Measurements from ENCODE around the gene ESYT3.
"Not testable (repeated sequence)": the region's sequence is repeated elsewhere in the genome, so short reads cannot be mapped to it uniquely, and the experiment has no call there.

ESYT3 gene

DNA sequence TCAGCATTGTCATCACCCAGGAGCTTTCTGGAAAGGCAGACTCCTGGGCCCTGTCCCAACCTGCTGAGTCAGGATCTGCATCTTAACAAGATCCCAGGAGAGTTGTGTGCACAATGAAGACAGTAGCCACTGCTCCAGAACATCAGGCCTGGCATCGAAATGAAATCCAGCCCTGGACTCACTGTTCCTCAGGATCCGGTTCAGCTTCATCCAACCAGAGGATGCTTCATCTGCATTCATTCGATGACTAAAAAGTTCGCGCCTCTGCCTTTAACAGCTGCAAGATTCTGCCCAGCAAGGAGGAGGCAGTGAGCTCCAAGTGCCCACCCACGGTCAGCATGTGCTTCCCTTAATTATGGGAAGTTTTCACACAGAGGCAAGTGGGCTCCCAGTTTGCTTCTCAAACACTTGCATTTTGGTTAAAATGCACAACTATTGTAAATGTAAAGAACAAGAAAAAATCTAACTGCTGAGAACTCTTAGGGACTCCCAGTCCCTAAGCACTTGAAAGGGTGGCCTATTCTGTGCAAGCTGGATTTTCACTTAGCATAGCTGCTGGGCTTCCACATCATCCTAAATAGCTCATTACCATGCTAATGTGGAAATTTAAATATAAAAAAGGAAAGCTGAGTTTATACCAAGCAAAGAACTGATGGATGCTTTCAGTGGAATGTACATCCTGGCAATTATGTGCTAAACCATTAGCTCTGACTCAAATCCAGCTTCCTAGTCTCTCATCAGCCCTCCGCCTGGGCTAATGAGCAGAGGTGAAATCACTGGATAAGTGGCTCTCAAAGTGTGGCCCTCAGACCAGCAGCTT, 25.5 kb upstream of the ESYT3 start:
- DNase-seq: no peak

DNA sequence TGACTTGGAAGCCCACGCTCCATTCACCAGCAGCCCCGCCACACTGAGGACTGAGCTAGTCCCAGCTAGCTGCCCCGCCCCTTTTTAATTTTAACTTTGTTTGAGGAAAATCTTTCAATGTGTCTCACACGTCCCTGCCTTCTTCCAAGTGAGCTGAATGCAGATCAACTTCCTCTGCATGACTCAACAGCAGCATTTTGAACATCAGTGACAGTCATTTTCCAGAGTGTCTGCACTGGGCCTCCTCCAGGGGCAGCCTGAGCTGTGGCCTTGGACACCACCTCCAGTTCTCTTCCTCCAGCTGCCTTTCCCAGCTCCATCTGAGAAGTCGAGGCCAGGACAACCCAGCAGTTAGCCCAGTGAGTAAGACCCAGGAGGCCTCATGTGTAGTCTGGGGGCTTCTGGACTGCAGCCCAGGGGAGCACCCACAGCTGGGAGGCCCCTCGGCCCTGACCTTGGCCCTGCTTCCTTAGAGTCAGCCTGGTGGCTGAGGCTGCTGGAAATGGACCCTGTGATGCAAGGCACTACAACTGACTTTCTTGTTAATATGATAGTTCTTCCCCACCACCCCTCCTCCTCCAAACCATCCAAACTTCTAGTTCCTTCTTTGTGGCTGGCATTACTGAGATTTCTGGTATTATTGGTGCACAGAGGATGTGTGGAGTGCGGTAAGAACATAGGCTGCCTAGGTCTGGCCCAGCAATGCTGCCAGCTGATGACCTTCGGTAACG, 21.4 kb upstream of the ESYT3 start:
- DNase-seq: no peak

DNA sequence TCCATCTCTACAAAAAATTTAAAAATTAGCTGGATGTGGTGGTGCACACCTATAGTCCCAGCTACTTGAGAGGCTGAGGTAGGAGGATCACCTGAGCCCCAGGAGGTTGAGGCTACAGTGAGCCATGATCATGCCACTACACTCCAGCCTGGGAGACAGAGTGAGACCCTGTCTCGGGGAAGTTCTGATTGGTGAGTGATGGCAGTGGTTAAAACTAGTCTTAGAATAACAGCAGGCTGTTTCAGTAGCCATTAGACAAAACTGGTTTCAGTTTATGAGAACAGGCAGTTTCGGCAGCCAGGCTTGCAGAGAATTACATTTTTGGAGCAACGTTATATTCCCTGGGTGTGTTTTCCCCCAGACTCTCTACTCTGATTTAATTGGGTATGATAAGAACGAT, 18.2 kb upstream of the ESYT3 start:
- DNase-seq: not testable (repeated sequence)

DNA sequence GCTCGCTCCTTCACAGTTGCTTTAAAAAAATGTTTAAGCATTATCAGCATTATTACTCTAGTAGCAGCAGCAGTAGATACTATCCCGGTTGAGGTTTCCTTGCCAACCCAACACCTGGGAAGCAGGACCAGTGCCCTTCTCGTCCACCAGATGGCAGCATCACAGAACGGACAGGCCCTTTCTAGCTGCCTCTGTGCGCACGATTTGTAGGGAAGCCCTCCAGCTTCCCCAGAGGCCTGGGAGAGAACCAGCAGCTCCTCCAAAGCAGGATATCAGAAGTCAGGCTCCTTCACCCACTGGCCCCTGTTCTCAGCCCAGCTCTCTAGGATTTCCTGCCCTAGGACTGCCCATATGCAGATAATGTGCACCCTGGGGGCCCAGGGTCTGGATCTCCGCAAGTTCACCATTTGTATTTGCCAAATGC, 16.8 kb upstream of the ESYT3 start:
- DNase-seq: no peak

DNA sequence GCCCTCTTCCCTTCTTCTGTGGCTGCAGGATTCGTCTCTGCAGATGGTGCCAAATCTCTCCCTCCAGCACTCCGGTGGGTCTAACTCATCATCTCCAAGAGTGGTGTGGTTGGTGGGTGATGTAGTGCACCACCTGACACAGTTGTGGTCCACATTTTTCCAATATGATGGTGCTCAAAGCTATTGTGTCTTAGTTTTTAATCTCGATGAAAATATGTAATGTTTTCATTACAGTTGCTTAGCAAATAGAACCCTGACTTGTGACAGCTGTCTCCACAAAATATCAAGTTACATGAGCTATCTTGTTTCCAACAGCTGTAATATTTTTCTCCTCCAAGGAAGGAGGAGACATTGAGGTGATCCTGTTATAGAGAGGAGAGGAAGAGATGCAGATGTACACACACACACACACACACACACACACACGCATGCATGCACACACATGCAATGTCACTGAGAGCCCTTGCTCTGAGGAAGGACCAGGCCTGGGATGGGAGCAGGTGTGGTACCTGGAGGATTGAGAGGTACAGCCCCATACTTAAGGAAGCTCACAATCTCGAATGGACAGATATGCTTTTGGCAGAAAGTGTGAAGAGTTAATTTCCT, 15.7 kb upstream of the ESYT3 start:
- DNase-seq: no peak

DNA sequence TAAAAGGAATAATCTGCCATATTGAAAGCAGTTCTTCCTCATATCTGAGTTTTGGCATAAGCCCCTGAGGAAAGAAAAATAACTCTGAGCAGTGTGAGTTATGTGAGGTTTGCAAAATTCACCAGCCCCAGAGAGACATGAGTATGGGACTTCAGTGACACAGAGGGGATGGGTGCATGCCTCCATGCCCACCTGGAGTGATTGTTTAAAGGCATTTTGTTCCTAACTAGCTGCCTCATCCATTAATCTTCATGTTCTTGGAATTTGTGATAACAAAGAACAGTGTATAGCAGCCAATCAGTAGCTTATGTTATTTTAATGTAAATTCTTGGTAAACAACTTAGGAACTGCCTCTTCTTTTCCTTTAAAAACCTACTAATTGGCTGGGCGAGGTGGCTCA, 11.1 kb upstream of the ESYT3 start:
- DNase-seq: no peak

DNA sequence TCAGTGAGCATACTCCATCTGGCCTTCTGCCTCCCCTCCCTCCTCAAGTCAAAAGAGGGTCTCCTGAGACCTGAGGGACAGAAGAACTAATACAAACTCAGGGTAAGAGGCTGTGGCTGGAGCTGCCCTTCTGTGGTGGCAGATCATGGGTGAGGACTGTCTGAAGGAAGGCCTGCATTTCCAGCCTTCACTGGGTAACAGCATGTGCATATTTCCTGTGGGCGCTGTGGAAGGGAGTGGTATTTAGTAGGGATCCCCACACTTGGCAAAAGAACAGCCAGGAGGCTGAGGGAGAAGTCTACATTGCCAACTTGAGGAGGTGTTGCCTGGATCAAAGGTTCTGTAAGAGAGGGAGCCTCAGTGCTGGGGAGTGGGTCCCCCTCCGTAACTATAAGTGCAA, 10.1 kb upstream of the ESYT3 start:
- no peak for DNase-seq

DNA sequence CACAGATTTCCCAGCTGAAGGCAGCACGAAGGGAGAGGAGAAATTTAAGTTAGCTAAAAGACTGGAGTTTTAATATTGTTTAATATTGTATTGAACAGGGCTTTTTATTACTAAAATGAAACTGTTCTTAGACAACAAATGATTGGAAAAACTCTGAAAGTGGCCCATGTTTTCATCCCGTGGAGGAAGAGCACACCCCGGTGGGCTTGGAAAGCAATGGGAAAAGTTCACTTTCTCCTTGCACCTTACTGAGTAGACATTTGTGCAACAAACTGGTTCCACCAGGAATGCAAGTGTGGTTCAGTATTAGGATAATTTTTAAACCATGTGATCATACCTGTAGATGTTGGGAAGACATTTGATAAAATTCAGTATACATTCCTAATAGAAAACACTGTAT, 8.2 kb upstream of the ESYT3 start:
- no peak for DNase-seq

DNA sequence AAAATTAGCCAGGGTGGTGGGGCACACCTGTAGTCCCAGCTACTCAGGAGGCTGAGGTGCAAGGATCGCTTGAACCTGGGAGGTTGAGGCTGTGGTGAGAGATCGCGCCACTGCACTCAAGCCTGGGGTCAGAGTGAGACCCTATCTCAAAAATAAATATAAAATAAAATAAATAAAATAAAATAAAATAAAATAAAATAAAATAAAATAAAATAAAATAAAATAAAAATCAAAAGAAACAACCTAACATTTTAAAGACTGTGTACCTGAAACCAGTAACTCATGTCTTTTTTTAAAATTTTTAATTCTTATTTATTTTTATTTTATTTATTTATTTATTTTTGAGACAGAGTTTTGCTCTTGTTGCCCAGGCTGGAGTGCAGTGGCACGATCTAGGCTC, 7.7 kb upstream of the ESYT3 start:
- not testable (repeated sequence) for DNase-seq

DNA sequence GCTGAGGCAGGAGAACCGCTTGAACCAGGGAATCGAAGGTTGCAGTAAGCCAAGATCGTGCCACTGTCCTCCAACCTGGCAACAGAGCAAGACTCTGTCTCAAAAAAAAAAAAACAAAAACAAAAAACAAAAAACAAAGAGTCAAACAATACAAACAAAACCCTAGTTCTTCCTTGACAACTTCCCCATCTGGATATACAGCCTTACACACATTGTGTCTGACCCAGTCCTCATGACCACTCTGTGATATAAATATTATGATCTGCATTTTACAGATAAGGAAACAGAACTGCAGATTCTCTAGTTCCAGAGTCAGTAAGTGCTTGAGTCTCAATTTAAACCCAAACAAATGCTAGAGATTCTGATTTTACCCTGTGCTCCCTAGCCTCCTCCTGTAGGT, 4.8 kb upstream of the ESYT3 start:
- DNase-seq: no peak

DNA sequence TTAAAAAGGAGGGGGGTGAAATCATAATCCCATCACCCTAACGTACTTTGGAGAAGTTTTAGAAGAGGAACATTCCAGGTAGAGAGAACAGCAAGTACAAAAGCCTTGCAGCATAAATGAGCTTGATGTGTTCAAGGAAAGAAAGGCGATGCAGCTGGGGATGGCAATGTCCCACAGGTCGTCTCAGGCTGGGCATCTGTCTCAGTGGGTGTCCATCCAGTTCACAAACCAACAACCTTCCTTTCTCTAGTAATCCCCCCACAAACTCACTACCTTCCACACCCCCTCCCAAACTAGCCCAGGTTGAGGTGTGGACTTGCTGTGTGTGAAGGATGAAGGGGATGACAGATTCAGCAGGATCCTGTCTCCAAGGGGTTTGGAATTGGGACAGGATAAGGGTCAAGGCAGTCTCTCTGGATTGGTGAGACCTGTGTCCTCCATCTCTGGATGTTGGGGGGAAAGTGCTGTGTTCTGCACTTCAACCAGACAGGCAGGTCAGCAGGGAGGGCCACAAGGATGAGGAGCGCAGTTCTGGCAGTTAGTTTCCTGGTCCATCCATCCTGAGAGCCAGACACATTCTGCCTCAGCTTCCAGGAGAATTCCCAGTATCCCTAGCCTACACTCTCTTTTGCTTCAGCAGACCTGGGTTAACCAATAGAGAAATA, 1.7 kb upstream of the ESYT3 start:
- no peak for DNase-seq

DNA sequence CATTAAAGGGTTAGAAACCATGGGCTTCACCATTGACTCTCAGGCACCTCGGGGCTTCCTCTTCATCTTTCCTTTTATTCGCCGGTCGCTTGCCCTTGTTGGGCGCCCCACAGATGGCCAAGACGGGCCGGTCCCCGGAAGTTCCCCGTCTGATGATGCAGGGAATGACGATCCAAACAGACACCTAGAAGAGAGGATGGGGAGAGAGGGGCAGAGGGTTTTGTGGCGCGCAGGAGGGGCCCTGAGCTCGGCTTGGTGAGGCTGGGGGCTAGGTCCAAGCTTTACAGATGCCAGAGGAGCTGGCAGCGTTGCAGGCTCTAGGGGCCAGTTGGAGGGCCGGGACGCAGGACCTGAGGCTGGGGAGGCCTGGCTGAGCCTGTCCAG, 532 bp upstream of the ESYT3 start:
- DNase-seq: no peak

DNA sequence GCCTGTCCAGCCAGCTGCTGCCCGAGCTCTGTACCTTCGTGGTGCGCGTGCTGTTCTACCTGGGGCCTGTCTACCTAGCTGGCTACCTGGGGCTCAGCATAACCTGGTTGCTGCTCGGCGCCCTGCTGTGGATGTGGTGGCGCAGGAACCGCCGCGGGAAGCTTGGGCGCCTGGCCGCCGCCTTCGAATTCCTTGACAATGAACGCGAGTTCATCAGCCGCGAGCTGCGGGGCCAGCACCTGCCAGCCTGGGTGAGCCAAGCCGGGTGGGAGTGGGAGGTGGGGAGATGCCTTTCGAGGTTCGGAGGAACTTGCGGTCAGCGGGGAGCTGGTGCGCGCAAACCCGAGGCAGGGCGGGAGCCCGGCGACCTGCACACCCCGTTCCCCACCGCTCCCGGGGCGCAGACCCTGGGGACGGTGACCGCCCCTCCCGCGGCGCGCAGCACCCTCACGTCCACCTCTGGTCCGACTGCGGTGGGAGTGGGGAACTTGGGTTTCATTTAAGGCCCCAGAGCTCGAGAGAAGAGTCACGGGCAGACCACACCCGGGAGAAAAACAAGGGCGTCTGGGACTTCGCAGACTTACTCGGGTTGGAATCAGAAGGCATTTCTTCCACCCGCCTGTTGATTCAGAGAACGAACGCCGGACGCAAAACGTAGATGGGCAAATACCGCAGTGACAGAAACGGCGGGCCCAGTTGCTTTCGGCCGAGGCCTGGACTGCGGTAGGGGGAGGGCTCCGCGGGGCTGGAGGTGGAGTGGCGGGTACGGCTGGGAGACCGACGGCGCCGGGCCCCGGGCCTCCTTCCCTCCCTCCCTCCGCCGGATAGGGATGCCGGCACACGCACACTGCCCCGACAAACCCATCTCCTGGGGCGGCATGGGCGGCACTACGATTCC, 708 bp downstream of the ESYT3 start:
- DNase-seq: no peak

DNA sequence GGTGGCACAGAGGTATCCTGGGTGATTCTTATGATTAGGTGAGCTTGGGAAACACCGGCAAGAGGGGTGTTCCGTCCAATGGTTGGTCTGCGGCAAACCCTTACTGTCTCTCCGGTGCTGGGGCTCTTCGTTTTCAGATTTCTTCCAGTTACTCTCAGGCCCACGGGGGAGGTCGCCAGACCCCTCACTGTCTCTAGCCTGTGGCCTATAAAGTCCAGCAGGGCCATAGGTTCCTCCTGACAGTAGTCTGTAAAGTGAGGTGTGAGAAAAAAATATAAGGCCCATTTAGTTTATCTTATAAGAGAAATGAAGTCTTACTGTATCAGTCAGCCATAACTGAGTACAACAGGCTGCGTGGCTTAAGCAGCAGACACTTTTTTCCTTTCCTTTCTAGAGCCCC, 1.4 kb downstream of the ESYT3 start:
- no peak for DNase-seq

DNA sequence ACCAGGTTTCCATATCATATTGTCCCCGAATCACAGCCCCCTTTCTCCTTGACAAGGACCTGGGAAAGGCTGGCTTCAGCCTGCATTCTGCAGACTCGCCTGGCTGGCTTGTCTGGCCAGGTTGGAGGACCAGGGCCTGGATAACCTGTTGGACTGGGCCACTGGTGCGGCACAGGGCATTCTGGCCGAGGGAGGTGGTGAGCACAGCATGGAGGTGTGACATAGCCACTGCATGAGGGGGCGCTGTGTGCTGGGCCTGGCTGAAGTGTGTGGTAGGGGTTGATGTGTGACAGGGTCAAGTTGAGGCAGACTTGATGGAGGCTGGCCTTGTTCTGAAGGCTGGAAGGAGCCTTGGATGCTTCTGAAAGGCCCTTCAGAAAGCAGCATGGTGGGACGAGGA, 2.9 kb downstream of the ESYT3 start:
- no peak for DNase-seq

DNA sequence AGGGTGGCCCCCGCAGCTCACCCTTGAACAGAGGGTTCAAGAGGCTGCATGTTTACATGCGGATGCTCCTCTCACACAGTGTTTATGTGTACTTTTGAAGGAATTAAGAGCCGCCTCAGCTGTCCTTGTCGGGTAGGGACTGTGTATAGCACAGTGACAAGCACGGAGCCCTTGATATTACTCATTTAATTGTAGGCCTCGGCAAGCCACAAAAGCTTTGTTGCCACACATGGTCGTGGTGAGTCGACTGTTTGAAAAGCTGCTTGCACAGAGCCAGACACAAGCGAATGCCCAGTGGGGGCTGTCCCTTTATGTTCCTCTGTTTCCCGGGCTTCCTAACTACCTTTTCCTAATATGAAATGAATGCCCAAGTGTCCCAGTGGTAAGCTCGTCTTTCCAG, 4.5 kb downstream of the ESYT3 start:
- DNase-seq: no peak

DNA sequence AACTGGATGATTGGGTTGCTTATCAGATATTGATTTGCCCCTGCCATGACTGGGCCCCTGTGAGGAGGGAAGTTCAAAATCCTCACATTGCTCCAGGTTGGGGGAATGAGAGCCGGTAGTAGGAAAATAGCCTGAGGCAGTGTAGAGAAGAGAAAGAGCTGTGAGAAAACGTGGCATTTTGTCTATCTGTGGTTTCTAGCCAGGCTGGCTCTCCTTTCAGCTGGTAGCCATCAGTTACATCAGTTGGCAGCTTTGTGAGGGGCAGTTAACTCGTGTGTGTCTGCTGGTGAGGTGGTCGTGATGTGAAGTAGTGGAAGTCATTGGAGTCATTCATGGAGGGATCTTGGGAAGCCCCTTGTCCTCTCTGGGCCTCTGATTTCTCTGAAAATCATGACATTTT, 5.2 kb downstream of the ESYT3 start:
- no peak for DNase-seq

DNA sequence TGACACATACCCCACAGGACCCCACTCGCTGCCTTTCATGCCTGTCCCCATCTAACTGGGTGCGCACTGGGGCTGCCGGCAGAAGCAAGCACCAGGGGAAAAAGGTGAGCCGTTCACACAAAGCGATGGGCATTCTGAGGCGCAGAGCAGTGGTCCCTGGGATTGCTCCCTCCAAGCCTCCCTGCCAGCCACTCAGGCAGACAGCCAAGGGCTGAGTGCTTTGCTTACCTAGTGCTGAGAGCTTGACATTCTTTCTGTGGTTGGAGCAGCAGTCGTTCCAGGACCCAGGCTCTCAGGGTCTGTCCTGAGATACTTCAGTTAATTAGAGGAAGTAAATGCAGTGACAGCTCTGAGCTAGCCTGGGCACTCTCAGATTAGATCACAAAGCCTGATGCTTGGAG, 5.7 kb downstream of the ESYT3 start:
- no peak for DNase-seq

DNA sequence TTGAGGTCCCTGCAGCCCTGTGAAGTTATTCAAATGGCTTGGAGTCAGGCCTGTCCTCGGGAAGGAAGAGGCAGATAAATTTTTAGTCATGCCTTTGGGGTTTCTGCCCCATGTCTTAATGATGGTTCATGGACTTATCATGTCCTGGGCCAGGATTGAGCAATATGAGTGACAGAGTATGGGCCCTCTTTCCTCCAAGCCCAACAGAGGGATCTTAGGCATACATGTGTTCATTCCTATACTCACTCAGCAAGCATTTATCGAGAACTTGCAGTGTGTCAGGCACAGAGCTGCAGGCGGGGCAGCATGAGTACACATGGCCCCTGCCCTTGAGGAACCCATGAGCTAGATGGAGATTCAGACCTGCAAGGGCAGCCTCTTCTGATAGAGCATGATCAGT, 6.2 kb downstream of the ESYT3 start:
- no peak for DNase-seq

DNA sequence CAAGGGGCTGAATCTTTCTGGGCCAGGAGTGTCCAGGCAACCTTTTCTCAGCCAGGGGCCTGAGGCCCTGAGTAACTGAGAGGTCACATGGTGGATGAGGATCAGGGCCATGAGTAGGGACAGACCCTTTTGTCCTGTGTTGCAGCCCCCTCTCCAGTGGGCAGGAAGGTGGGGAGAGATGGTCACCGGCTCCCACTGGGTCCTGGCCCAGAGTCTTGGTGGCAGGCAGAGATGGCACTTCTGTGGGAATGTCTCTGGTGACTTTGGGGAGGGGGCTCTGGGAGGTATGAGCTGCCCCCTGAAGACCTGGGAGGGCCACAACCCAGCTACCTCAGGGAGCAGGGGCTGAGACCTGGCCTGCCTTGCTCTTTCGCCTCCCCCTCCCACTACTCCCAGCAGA, 6.8 kb downstream of the ESYT3 start:
- no peak for DNase-seq

DNA sequence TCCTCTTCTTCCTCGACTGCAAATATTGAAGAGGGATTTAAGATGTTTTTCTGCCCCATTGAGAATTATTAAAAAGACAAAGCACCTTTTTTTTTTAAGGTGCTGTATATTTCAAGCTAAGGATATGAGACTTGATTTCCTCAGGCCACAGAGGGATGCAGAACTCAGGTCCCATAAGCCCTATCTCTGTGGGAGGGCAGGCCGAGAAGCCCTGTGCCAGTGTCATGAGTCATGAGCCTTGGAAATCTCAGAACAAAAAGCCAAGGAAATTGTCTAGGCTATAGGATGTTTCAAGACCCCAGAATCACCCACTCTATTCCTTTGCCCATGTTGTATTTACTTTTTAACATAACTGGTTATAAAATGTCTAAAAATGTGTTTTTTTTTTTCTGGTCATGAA, 7.3 kb downstream of the ESYT3 start:
- DNase-seq: no peak

DNA sequence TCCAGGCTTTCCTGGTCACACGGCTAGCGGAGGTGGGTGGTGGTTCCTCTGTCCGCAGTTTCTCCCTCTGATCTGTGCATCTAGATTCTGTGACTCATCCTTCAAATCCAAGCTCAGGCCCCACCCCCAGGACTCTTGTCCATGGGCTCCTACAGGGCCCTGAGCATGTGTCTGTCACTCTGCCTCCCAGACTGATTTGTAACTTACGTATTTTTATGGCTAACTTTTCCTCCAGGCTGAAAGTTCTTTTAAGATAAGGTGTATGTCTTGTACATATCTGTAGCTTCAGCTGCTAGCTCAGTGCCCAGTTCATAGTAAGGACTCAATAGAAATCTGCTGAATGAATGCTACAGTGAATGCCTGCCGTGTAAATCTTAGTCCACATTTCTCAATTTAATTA, 8.0 kb downstream of the ESYT3 start:
- DNase-seq: no peak

DNA sequence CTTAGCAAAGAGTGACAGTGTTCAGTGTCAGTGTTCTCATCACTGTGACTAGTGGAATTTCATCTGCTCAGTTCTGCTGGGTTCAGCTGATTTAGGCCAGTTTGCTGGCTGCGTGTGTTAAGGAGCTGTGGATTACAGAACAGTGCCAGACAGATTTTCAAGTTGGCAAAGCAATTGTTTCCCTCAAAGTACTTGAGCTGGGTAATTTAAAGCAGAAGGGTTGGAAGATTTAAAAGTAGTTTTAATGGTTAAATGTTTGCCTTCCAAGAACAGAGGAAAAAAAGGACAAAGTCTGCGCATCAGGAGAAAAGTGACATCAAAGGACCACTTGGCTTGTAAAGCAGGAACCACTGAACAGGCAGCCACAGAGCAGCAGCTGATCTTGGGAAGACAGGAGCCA, 8.7 kb downstream of the ESYT3 start:
- DNase-seq: no peak

Measured in NCI-H1436 treated with DMSO at 0.1 percent for 48 hours (cell line).